HepG2 (cell line): ENCODE results near the gene DLAT. TPM values are rescaled to one million over a fixed set of nuclear protein-coding genes. Genes with fewer than 3 reads are reported as not detected.
A peak's percentile ranks its signal among the peaks of the same experiment; 100 is the strongest.

Experiments used
- ATAC-seq: fragments of 200-7000 bp; cut with Tn5 transposase; 3 replicates; pipeline ENCODE4 v1.9.1; 2020; ENCODE audit warnings: mild to moderate bottlenecking, moderate library complexity
- BruUV-seq: library from RNA; stranded (reverse); fragments of 400-500 nt; replicated peaks from 2 replicates; lab custom pipeline; 2021; lab: Mats Ljungman, UMichigan
- CTCF ChIA-PET: fragments of 300-600 bp; formaldehyde crosslinking; extraction: SDS; loops from one replicate; lab custom pipeline; 2021; ENCODE audit warnings: low total read pairs, inconsistent platforms, low intra/inter-chr PET ratio; lab: Yijun Ruan, JAX
- POLR2A ChIA-PET: fragments of 350-600 bp; sonication (Branson Sonifier 250); formaldehyde crosslinking; loops from one replicate; lab custom pipeline; 2020; ENCODE audit warnings: antibody characterized with exemption, inconsistent platforms; lab: Yijun Ruan, JAX
- DNase-seq: peaks from one replicate; pipeline ENCODE4 v3.0.0-alpha.2; 2015; ENCODE audit warnings: low spot score
- FAIRE-seq: peaks from 3 replicates; lab custom pipeline; 2011; peaks lifted over from hg19 to GRCh38; lab: Jason Lieb, UNC
- H2AFZ ChIP-seq: one replicate; pipeline ENCODE4 v1.6.1; 2011; ENCODE audit warnings: low read length, inconsistent platforms
- H3K27ac ChIP-seq: fragments of 300-600 bp; 3 replicates; pipeline ENCODE4 v1.8.0; 2011; ENCODE audit warnings: mixed run types, mild to moderate bottlenecking, mixed read lengths, low read length, inconsistent platforms; ENCODE audit not compliant: insufficient read depth; ENCODE audit errors: extremely low read length
- H3K27me3 ChIP-seq, 2 experiments: fragments of 200-600 bp in 1 of 2; 2 replicates in 1 of 2; 3 replicates in 1 of 2; pipeline versions ENCODE4 v1.6.0 to v1.8.0; 2011; ENCODE audit warnings: low read length in 2 of 2, mild to moderate bottlenecking in 2 of 2, moderate library complexity in 2 of 2, inconsistent platforms in 1 of 2; ENCODE audit not compliant: insufficient read depth in 2 of 2, control insufficient read depth in 1 of 2
- H3K36me3 ChIP-seq, 2 experiments: fragments of 200-600 bp in 1 of 2; replicated peaks in 1 of 2; 2 replicates in 1 of 2; 3 replicates in 1 of 2; pipeline versions ENCODE4 v1.5.1 to v1.8.0; 2011; ENCODE audit warnings: low read length in 2 of 2, inconsistent platforms in 1 of 2; ENCODE audit not compliant: insufficient read depth in 2 of 2, control insufficient read depth in 1 of 2
- H3K4me1 ChIP-seq: 2 replicates; pipeline ENCODE4 v1.5.1; 2012; ENCODE audit warnings: low read length, inconsistent platforms; ENCODE audit not compliant: insufficient read depth
- H3K4me2 ChIP-seq: 2 replicates; pipeline ENCODE4 v1.6.0; 2011; ENCODE audit warnings: low read depth, low read length, inconsistent platforms
- H3K4me3 ChIP-seq, 3 experiments: fragments of 200-600 bp in 1 of 3; sonication (generic), shearing (Covaris generic) in 1 of 3; replicated peaks in 1 of 3; 2 replicates each; pipeline ENCODE4 v1.5.1; 2011 to 2016; ENCODE audit warnings: low read length in 3 of 3, inconsistent platforms in 2 of 3, low read depth in 2 of 3, mild to moderate bottlenecking in 2 of 3, control low read depth in 1 of 3, mixed read lengths in 1 of 3; ENCODE audit not compliant: insufficient read depth in 1 of 3
- H3K79me2 ChIP-seq: one replicate; pipeline ENCODE4 v1.6.1; 2011; ENCODE audit warnings: low read length, inconsistent platforms; ENCODE audit not compliant: insufficient read depth
- H3K9ac ChIP-seq: 2 replicates; pipeline ENCODE4 v1.6.0; 2011; ENCODE audit warnings: mild to moderate bottlenecking, low read depth, low read length, inconsistent platforms; ENCODE audit not compliant: insufficient read depth
- H3K9me3 ChIP-seq: 2 replicates; pipeline ENCODE4 v1.5.1; 2012; ENCODE audit warnings: mild to moderate bottlenecking, low read length
- H4K20me1 ChIP-seq: 2 replicates; pipeline ENCODE4 v1.6.0; 2011; ENCODE audit warnings: inconsistent platforms, mild to moderate bottlenecking, low read length, moderate library complexity; ENCODE audit not compliant: insufficient read depth
- GABPB1 ChIP-seq: IDR thresholded peaks from 2 replicates; pipeline ENCODE4 v1.6.1; 2016; ENCODE audit warnings: mild to moderate bottlenecking, missing genetic modification reagents, moderate library complexity, missing compliant biosample characterization
- HINFP ChIP-seq: sonication (generic); formaldehyde crosslinking; IDR thresholded peaks from 2 replicates; pipeline ENCODE4 v1.4.0; 2020; ENCODE audit warnings: low read depth, mild to moderate bottlenecking, missing genetic modification reagents
- HMG20B ChIP-seq: conservative IDR thresholded peaks from 2 replicates; pipeline ENCODE4 v1.6.1; 2016; ENCODE audit warnings: missing genetic modification reagents, missing compliant biosample characterization
- HNF1B ChIP-seq: sonication (generic); formaldehyde crosslinking; IDR thresholded peaks from 2 replicates; pipeline ENCODE4 v1.5.1; 2020; ENCODE audit warnings: mild to moderate bottlenecking, moderate library complexity, missing genetic modification reagents
- IKZF1 ChIP-seq: fragments of 450-650 bp; IDR thresholded peaks from 2 replicates; pipeline ENCODE4 v1.7.1; 2016
- MAX ChIP-seq: IDR thresholded peaks from 2 replicates; pipeline ENCODE4 v1.6.1; 2012; ENCODE audit warnings: inconsistent platforms
- MAZ ChIP-seq, 2 experiments: sonication (generic) in 1 of 2; formaldehyde crosslinking in 1 of 2; IDR thresholded peaks; 2 replicates each; pipeline versions ENCODE4 v1.5.0 to v1.6.1; 2012 to 2020; ENCODE audit warnings: low read depth in 2 of 2, mild to moderate bottlenecking in 2 of 2, borderline replicate concordance in 1 of 2, improper control_type of control experiment in 1 of 2, low read length in 1 of 2, missing genetic modification reagents in 1 of 2, moderate library complexity in 1 of 2
- PHB2 ChIP-seq: fragments of 450-650 bp; IDR thresholded peaks from 2 replicates; pipeline ENCODE4 v1.6.1; 2018; ENCODE audit not compliant: partially characterized antibody
- USF2 ChIP-seq, 2 experiments: sonication (generic) in 1 of 2; formaldehyde crosslinking in 1 of 2; IDR thresholded peaks; 2 replicates each; pipeline versions ENCODE4 v1.5.1 to v1.6.1; 2011 to 2020; ENCODE audit warnings: borderline replicate concordance in 1 of 2, low read depth in 1 of 2, low read length in 1 of 2, mild to moderate bottlenecking in 1 of 2, missing genetic modification reagents in 1 of 2, moderate library complexity in 1 of 2
- XRCC5 ChIP-seq: fragments of 200-400 bp; formaldehyde crosslinking; optimal IDR thresholded peaks from 2 replicates; pipeline ENCODE3; 2017; ENCODE audit warnings: mild to moderate bottlenecking, low read length
- ZC3H4 ChIP-seq: sonication (generic); formaldehyde crosslinking; IDR thresholded peaks from 2 replicates; pipeline ENCODE4 v1.4.0; 2020; ENCODE audit warnings: missing genetic modification reagents, borderline replicate concordance
- ZNF605 ChIP-seq: sonication (generic); formaldehyde crosslinking; IDR thresholded peaks from 2 replicates; pipeline ENCODE4 v1.8.0; 2022; ENCODE audit warnings: mild to moderate bottlenecking, missing genetic modification reagents
- ZSCAN31 ChIP-seq: sonication (generic); formaldehyde crosslinking; IDR thresholded peaks from 2 replicates; pipeline ENCODE4 v1.5.0; 2020; ENCODE audit warnings: low read depth, mild to moderate bottlenecking, missing genetic modification reagents
- WGBS: methylation state at CpG from one replicate; pipeline ENCODE4 v1.1.6; 2017; ENCODE audit warnings: low lambda C conversion rate; 5-methylcytosine and 5-hydroxymethylcytosine counted together
- in situ Hi-C: cut with HindIII; loops from 2 replicates; pipeline ENCODE4 v1.10.0; 2017; ENCODE audit warnings: low pct_unique_long_range_greater_than_20kb; ENCODE audit not compliant: extremely low pct_ligation_motif_present
- intact Hi-C: fragments of 100-400 bp; cut with micrococcal nuclease; formaldehyde crosslinking; loops from one replicate; pipeline ENCODE4 v1.10.0; 2022; ENCODE audit not compliant: unreplicated experiment
- polyA plus RNA-seq, 8 experiments: library from polyadenylated mRNA; depleted of rRNA in 3 of 8; stranded (reverse) in 7 of 8; unstranded in 1 of 8; fragments of >200 nt; fragmentation: Illumina TruSeq in 4 of 8; extraction: Trizol in 4 of 8; gene quantifications; 2 replicates each; pipeline versions ENCODE4 v1.2.1 to v1.2.3, GENCODE V29; 2011 to 2016; ENCODE audit warnings: low read depth in 4 of 8, missing spikeins in 1 of 8, mixed read lengths in 1 of 8; ENCODE audit not compliant: insufficient read depth in 1 of 8
- total RNA-seq, 5 experiments: library from RNA; depleted of rRNA; stranded (reverse); fragments of >200 nt; fragmentation: Illumina TruSeq; extraction: Trizol; gene quantifications; 2 replicates each; pipeline ENCODE4 v1.2.3, GENCODE V29; 2016; ENCODE audit warnings: low read depth in 1 of 5

The DLAT gene
- total and polyA plus RNA-seq, 2 of the 13 experiments (the other 11 are each of a cell fraction or from before 2014, with no cell fraction given), result 26.4 to 62.2 TPM

GRCh38 chr11:112085822-112086421 is 60.7 kb downstream of the DLAT start:
- intact Hi-C loops, result no loop called here
- no peak for DNase-seq
- Histone ChIP-seq H3K27me3 (no peaks in the 10 kb centered on the region; a peak in 1 of 5 replicates), H3K27ac (peak overlapping the region; percentile 75), H3K36me3 (peaks cover 6 to 51% of the 10 kb centered on the region in 2 experiments), H3K79me2 (peaks cover 43% of the 10 kb centered on the region), H3K9ac (peak overlapping the region; percentile 96), H2AFZ (no peak overlapping the region), H3K4me2 (peak overlapping the region; percentile 91), H3K4me3 (peak overlapping the region; percentile 92 to 97 (median 97)), H3K4me1 (peaks cover 34% of the 10 kb centered on the region), H4K20me1 (no peaks in the 10 kb centered on the region), H3K9me3 (no peaks in the 10 kb centered on the region)
- peak; percentile 38 for ATAC-seq
- in situ Hi-C loops, result no loop called here
- POLR2A ChIA-PET, result interaction anchor here (0.5 to 1.9 kb wide), 11 partner anchors 9 to 214 kb away, joined by 3 to 7 read pairs (median 4); partner anchors contain the start of genes ALG9, DIXDC1, NKAPD1 and PIH1D2
- CTCF ChIA-PET, result no interaction called here
- 1% methylated on average over 19 of the region's 19 CpGs for WGBS
- FAIRE-seq, result no peak
- BruUV-seq, result TSS peak; percentile 80
- TF ChIP-seq PHB2 (no peak), USF2 (IDR thresholded peaks at IDR 0.05; ENCODE audit: low read depth, low read length) (0 out of 2 replicates have a peak, but pooled peaks have one; percentile 6), USF2 (CRISPR knock-in tag; IDR thresholded peaks at IDR 0.05; ENCODE audit: borderline replicate concordance) (peak; percentile 50), ZSCAN31 (CRISPR knock-in tag) (0 out of 2 replicates have a peak, but pooled peaks have one; percentile 1), HMG20B (CRISPR knock-in tag) (no peak), ZC3H4 (CRISPR knock-in tag) (peak; percentile 37; the same call in 1 of the 2 replicates), GABPB1 (CRISPR knock-in tag) (no peak), ZNF605 (0 out of 2 replicates have a peak, but pooled peaks have one; percentile 22), HINFP (peak; percentile 33; the same call in 1 of the 2 replicates), XRCC5 (peak; percentile 39), MAZ (IDR thresholded peaks at IDR 0.05; ENCODE audit: borderline replicate concordance, low read depth, low read length) (no peak), MAZ (CRISPR knock-in tag; IDR thresholded peaks at IDR 0.05; ENCODE audit: low read depth) (peak; percentile 16; the same call in 1 of the 2 replicates), HNF1B (CRISPR knock-in tag) (no peak), MAX (peak; percentile 22; the same call in 1 of the 2 replicates), IKZF1 (no peak)
